Stimulated activated CD8-positive, alpha-beta memory T cell treated with anti-CD3 and anti-CD28 coated beads, Interleukin-15, amount 100 ng/mL, for 1 hour (primary cell): ENCODE measurements around the gene PHLDA2.

ENCODE experiments used
- DNase-seq: peaks from one replicate; pipeline ENCODE4 v3.0.0-alpha.2; 2020; ENCODE audit warnings: low read depth

Gene PHLDA2

GRCh38 chr11:2929950-2930703, 907 bp upstream of the PHLDA2 start:
- DNase-seq, result no peak

GRCh38 chr11:2929531-2929949, 320 bp upstream of the PHLDA2 start:
- DNase-seq, result no peak

- DNase-seq, result no peak
Measured at GRCh38 chr11:2927851-2928604, 1.2 kb downstream of the PHLDA2 start.

GRCh38 chr11:2927121-2927800, 2.0 kb downstream of the PHLDA2 start:
- no peak for DNase-seq

- DNase-seq, result no peak
Measured at GRCh38 chr11:2926611-2927051, 2.6 kb downstream of the PHLDA2 start.

- no peak for DNase-seq
Measured at GRCh38 chr11:2924821-2925675, 4.2 kb downstream of the PHLDA2 start.

GRCh38 chr11:2924381-2924780, 4.8 kb downstream of the PHLDA2 start:
- DNase-seq, result no peak

GRCh38 chr11:2923446-2924375, 5.5 kb downstream of the PHLDA2 start:
- DNase-seq, result no peak

- no peak for DNase-seq
Measured at GRCh38 chr11:2922655-2923054, 6.6 kb downstream of the PHLDA2 start.

- DNase-seq, result no peak
Measured at GRCh38 chr11:2921742-2922493, 7.3 kb downstream of the PHLDA2 start.

GRCh38 chr11:2921261-2921660, 8.0 kb downstream of the PHLDA2 start:
- no peak for DNase-seq

GRCh38 chr11:2920343-2920742, 8.9 kb downstream of the PHLDA2 start:
- no peak for DNase-seq

- DNase-seq, result no peak
Measured at GRCh38 chr11:2919837-2920236, 9.4 kb downstream of the PHLDA2 start.

- DNase-seq, result no peak
Measured at GRCh38 chr11:2919188-2919587, 10.0 kb downstream of the PHLDA2 start.

GRCh38 chr11:2917842-2918490, 11.3 kb downstream of the PHLDA2 start:
- no peak for DNase-seq

GRCh38 chr11:2916892-2917645, 12.2 kb downstream of the PHLDA2 start:
- no peak for DNase-seq

- no peak for DNase-seq
Measured at GRCh38 chr11:2916114-2916891, 12.9 kb downstream of the PHLDA2 start.

GRCh38 chr11:2915473-2915872, 13.7 kb downstream of the PHLDA2 start:
- no peak for DNase-seq
